ENCODE measurements around the gene PRPSAP2.

The PRPSAP2 gene

DNA sequence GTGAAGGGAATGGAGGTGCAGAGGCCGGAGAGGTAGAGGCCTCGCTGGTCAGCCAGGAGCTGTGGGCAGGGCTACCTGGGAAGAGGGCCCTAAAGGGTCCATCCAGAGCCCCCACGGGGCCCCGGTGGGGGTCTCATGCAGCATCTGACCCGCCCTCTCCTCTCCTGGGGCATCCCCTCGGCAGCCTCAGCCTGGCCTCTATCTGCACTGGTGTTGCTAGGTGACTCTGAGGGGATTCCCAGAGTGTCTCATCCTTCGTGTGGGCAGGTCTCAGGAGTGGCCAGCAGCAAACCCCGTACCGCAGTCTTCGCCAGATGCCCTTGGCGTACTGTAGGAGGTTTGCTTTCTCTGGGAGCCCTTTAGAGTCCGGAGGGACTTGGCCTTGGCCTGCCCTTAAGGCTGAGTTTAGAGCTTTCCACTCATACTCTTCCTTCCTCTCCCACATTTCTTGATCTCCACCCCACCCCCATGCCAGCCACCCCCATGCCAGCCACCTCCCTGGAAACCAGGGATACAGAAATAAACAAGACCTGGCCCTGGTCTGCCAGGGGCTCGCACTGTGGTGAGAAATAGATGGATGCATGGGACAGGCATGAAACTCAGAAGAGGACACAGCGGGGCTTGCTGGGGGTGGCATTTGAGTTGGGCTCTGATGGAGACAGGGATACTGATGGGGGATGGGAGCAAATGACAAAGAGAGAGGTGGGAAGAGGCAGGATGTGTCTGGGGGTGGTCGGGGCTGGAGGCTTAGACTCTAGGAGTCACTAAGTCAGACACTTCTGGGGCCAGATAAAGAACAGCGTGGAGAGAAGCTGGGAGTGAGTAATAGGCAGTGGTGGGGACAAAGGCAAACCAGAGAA is 103.9 kb downstream of the PRPSAP2 start:
- H3K4me3 ChIP-seq (ENCODE audit: low read length), result no peak overlapping the region
- no peaks in the 10 kb centered on the region for H3K36me3 ChIP-seq (ENCODE audit: control insufficient read depth, low read length)
- no peak overlapping the region for H3K27ac ChIP-seq (ENCODE audit: low read depth, low read length)
- H3K4me1 ChIP-seq (ENCODE audit: control insufficient read depth, low read length), result peaks cover 7% of the 10 kb centered on the region
- H3K9me3 ChIP-seq (ENCODE audit: control insufficient read depth, insufficient read depth, low read length), result no peaks in the 10 kb centered on the region
- no peaks in the 10 kb centered on the region for H3K27me3 ChIP-seq (ENCODE audit: control insufficient read depth, low read length)
- TF ChIP-seq EZH2phosphoT487 (IDR thresholded peaks at IDR 0.05; ENCODE audit: borderline replicate concordance, low read length), result no peak
- TF ChIP-seq, protein P1, sequence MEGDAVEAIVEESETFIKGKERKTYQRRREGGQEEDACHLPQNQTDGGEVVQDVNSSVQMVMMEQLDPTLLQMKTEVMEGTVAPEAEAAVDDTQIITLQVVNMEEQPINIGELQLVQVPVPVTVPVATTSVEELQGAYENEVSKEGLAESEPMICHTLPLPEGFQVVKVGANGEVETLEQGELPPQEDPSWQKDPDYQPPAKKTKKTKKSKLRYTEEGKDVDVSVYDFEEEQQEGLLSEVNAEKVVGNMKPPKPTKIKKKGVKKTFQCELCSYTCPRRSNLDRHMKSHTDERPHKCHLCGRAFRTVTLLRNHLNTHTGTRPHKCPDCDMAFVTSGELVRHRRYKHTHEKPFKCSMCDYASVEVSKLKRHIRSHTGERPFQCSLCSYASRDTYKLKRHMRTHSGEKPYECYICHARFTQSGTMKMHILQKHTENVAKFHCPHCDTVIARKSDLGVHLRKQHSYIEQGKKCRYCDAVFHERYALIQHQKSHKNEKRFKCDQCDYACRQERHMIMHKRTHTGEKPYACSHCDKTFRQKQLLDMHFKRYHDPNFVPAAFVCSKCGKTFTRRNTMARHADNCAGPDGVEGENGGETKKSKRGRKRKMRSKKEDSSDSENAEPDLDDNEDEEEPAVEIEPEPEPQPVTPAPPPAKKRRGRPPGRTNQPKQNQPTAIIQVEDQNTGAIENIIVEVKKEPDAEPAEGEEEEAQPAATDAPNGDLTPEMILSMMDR (IDR thresholded peaks at IDR 0.05; ENCODE audit: low read depth, low read length, poor library complexity, severe bottlenecking), result no peak
- H4K20me1 ChIP-seq (ENCODE audit: control insufficient read depth, insufficient read depth, low read depth, low read length), result no peaks in the 10 kb centered on the region
- H3K4me2 ChIP-seq (ENCODE audit: low read length), result no peak overlapping the region
- no peaks in the 10 kb centered on the region for H3F3A ChIP-seq (ENCODE audit: control insufficient read depth, insufficient read depth)
- H3K79me2 ChIP-seq (ENCODE audit: control insufficient read depth, low read length), result no peaks in the 10 kb centered on the region
- H3K9me2 ChIP-seq (replicated peaks; ENCODE audit: control insufficient read depth, low read length), result no peaks in the 10 kb centered on the region

DNA sequence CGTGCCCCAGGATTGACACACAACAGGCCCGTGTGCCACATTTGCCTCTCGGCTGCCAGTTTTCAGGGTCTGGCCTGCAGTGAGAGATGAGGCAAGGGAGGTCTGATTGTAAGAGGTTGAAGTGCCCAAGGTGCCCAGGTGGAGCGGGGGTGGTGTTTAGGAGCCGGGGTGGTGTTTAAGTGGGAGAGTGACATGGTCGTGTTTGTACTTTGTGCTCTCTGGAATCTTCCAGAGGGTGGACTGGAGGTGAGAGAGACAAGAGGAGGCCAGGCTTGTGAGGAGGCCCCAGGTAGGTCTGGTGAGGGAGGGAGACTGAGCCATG is 104.5 kb downstream of the PRPSAP2 start:
- Histone ChIP-seq H3K79me2 (ENCODE audit: control insufficient read depth, low read length) (no peaks in the 10 kb centered on the region), H3K36me3 (ENCODE audit: control insufficient read depth, low read length) (no peaks in the 10 kb centered on the region), H3K4me1 (ENCODE audit: control insufficient read depth, low read length) (peaks cover 7% of the 10 kb centered on the region), H3F3A (ENCODE audit: control insufficient read depth, insufficient read depth) (no peaks in the 10 kb centered on the region), H3K4me2 (ENCODE audit: low read length) (no peak overlapping the region), H3K27me3 (ENCODE audit: control insufficient read depth, low read length) (no peaks in the 10 kb centered on the region), H3K9me3 (ENCODE audit: control insufficient read depth, insufficient read depth, low read length) (no peaks in the 10 kb centered on the region), H3K4me3 (ENCODE audit: low read length) (no peak overlapping the region), H3K9me2 (replicated peaks; ENCODE audit: control insufficient read depth, low read length) (no peaks in the 10 kb centered on the region), H4K20me1 (ENCODE audit: control insufficient read depth, insufficient read depth, low read depth, low read length) (no peaks in the 10 kb centered on the region), H3K27ac (ENCODE audit: low read depth, low read length) (no peak overlapping the region)
- TF ChIP-seq, protein P1 (IDR thresholded peaks at IDR 0.05; ENCODE audit: low read depth, low read length, poor library complexity, severe bottlenecking), result no peak
- no peak for TF ChIP-seq EZH2phosphoT487 (IDR thresholded peaks at IDR 0.05; ENCODE audit: borderline replicate concordance, low read length)

DNA sequence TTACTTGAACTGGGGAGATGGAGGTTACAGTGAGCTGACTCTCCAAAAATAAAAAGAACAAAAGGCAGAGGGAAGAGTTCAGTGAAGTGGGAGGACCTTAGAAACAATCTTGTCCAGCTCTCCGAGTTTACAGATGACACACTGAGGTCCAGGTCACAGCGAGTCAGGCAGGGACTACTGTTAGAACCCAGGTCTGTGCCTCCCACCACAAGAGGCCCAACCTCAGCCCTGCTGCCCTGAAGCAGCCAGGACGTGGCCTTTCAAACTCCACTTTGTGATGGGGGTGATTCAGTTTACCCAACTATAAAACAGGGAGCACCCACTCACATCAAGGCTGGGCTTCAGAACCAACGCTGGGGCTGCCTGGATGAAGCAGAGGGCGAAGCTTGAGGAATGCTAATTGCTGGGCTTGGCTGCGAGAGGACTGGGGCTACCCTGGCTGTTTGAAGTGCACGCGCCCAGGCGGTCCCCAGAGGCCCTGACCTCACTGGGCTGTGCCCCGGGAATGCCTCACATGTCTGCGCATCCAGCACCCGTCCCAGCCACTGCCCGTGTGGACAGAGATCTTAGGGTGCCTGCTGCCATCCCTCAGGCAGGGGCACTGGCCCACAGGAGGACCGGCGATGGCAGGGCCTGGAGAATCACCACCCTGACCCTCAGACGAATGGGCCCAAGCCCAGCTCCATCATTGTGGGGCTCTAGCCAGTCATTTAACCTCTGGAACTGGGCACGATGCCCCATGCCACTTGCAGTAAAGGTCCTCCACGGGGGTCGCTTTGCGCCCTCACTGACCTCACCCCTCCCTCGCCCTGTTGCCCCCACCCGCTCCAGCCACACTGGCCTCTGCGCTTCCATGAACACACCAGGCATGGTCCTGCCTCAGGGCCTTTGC is 105.4 kb downstream of the PRPSAP2 start:
- Histone ChIP-seq H3K9me3 (ENCODE audit: control insufficient read depth, insufficient read depth, low read length) (no peaks in the 10 kb centered on the region), H3K4me3 (ENCODE audit: low read length) (no peak overlapping the region), H3K36me3 (ENCODE audit: control insufficient read depth, low read length) (no peaks in the 10 kb centered on the region), H3K9me2 (replicated peaks; ENCODE audit: control insufficient read depth, low read length) (no peaks in the 10 kb centered on the region), H3K79me2 (ENCODE audit: control insufficient read depth, low read length) (no peaks in the 10 kb centered on the region), H3F3A (ENCODE audit: control insufficient read depth, insufficient read depth) (no peaks in the 10 kb centered on the region), H3K4me2 (ENCODE audit: low read length) (no peak overlapping the region), H3K27me3 (ENCODE audit: control insufficient read depth, low read length) (no peaks in the 10 kb centered on the region), H3K27ac (ENCODE audit: low read depth, low read length) (no peak overlapping the region), H4K20me1 (ENCODE audit: control insufficient read depth, insufficient read depth, low read depth, low read length) (no peaks in the 10 kb centered on the region), H3K4me1 (ENCODE audit: control insufficient read depth, low read length) (peaks cover 10% of the 10 kb centered on the region)
- TF ChIP-seq, protein P1 (IDR thresholded peaks at IDR 0.05; ENCODE audit: low read depth, low read length, poor library complexity, severe bottlenecking), result no peak
- TF ChIP-seq EZH2phosphoT487 (IDR thresholded peaks at IDR 0.05; ENCODE audit: borderline replicate concordance, low read length), result no peak

All from DOHH2 (cell line).